Measurements from ENCODE around the gene ZNF121.

Gene ZNF121

DNA sequence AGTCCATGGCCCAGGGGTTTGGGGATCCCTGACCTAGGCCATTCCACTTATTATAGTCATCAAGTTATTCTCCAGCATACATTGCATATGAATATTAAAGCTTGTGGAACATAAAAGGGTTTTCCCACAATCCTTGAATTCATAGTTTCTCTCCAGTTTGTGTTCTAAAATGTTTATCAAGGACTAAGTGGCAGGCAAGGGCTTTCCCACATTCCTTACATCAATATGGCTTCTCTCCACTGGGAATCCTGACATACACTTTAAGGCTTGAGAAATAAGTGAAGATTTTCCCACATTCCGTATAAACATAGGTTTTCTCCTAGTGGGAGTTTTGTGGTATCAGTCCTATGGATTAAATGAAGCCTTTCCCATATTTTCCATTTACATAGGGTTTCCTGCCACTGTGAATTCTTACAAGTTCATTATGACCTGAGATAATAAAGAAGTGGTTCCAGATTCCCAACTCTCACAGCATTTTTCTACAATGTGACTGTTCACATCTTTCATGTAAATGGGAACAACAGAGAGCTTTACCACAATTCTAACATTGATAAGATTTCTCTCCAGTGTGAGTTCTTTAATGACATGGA, 60.3 kb downstream of the ZNF121 start:
- Histone ChIP-seq H3K9me3 (ENCODE audit: severe bottlenecking) (peaks cover 56% of the 10 kb centered on the region), H3K27ac (ENCODE audit: poor library complexity, severe bottlenecking) (no peak overlapping the region), H3K36me3 (ENCODE audit: low read depth) (peaks cover 34% of the 10 kb centered on the region), H3K4me3 (ENCODE audit: severe bottlenecking) (no peak overlapping the region), H3K27me3 (ENCODE audit: insufficient read depth, poor library complexity, severe bottlenecking) (no peaks in the 10 kb centered on the region), H3K4me1 (ENCODE audit: insufficient read depth, poor library complexity, severe bottlenecking) (no peaks in the 10 kb centered on the region)
- TF ChIP-seq, protein P1, sequence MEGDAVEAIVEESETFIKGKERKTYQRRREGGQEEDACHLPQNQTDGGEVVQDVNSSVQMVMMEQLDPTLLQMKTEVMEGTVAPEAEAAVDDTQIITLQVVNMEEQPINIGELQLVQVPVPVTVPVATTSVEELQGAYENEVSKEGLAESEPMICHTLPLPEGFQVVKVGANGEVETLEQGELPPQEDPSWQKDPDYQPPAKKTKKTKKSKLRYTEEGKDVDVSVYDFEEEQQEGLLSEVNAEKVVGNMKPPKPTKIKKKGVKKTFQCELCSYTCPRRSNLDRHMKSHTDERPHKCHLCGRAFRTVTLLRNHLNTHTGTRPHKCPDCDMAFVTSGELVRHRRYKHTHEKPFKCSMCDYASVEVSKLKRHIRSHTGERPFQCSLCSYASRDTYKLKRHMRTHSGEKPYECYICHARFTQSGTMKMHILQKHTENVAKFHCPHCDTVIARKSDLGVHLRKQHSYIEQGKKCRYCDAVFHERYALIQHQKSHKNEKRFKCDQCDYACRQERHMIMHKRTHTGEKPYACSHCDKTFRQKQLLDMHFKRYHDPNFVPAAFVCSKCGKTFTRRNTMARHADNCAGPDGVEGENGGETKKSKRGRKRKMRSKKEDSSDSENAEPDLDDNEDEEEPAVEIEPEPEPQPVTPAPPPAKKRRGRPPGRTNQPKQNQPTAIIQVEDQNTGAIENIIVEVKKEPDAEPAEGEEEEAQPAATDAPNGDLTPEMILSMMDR (IDR thresholded peaks at IDR 0.05; ENCODE audit: poor library complexity, severe bottlenecking), result no peak
- ATAC-seq (ENCODE audit: low read depth) (no peak), DNase-seq (ENCODE audit: low spot score) (no peak)
